ENCODE results near the gene INHBB. TPM values are rescaled to one million over a fixed set of nuclear protein-coding genes. Genes with fewer than 3 reads are reported as not detected.

INHBB gene
- total RNA-seq: 0.28 TPM in 1 of 2 replicates, not detected in the other

GRCh38 chr2:120346026-120346666, at the start of gene INHBB:
TSS of gene INHBB (plus strand) at chr2:120346136. CDS start at chr2:120346189, 53 bp downstream.

Other genes starting within 250 kb of the INHBB start
- 22.6 and 24.2 TPM in 2 replicates for gene TMEM185B, start 122.7 kb upstream of the INHBB start, total RNA-seq
- 40.6 and 46.2 TPM in 2 replicates for gene RALB, start 93.3 kb upstream of the INHBB start, total RNA-seq

All from airway epithelial cell (primary cell).